NCI-H226 (cell line): ENCODE data around the gene ZNF581.

Experiments
- DNase-seq: peaks from one replicate; pipeline ENCODE4 v3.0.0-alpha.2; 2015

ZNF581 gene

DNA sequence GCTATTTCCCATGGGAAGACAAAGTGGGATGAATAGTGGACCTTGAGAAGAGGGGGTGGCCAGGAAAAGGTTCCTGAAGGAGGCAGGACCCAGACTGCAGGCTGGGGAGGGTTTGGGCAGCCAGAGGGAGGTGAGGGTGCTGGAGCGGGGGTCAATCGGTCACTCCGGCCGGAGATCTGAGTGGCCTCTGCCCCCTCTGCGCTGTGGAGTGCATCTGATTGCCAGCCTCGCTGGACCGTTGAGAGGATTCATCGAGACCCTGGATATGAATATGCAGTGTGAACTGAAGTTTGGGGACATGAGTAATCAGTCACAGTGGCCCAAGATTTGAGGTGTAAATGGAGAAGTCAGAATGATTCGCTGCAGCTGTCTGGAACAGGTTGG, 8.1 kb upstream of the ZNF581 start:
- DNase-seq: no peak

DNA sequence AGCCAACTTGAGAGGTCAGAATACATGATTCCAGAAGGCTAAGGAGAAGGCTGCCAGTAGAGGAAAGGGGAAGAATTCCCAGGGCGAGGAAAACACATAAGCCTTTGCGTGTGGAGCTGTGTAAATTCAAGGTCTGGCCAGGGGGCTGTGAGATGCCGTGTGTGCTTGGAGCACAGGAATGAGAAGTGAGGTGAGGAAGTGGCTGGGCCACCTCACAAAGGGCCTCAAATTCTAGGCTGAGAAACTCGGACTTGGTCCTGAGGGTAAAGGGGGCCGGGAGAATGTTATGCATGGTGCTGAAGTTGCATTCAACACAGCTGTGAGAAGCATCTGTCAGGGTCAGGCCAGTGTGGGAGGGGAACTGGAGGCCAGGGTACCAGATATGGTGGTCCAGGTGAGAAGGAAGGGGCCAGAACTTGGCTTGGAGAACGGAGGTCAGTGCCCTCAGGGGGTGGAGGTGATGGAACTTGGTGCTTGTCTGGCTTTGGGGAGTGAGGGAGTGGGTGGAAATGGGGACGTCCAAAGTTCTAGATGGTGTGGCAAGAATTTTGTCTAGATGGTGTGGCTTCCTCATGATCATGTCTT, 7.5 kb upstream of the ZNF581 start:
- no peak for DNase-seq

DNA sequence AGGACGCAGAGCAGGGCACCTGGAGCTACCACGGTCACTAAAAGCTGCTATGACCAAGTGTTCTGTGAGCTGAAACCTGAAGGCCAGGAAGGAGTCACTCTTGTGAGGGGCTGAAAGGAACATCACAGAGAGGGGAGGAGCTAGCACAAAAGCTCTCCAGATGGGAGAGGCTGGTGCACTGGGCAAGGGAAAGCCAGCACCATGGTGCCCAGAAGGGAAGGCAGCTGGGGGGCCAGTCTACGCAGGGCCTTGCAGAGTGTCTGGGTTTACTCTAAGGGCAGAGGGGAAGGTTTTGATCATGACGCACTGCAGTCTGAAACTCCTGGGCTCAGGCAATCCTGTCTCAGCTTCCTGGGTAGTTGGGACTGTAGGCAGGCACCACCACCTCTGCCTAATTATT, 6.7 kb upstream of the ZNF581 start:
- no peak for DNase-seq

DNA sequence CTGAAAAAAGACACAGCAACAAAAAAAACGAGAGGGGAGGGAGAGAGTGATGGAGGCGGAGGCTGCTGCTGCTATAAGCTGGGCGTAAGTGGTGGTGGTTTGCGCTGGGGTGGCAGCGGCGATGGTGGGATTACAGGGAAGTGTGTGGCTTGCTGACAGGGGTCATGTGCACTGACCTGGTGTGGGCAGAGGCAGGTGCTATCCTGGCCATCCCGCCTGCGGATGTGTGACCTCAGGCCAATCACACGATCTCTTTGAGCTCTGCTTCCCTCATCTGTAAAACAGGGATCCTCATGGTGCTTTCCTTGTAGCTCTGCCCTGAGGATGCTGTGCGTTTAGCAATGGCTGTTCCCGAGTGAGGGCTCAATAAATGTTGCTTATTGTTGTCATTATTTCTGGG, 5.9 kb upstream of the ZNF581 start:
- DNase-seq: no peak

DNA sequence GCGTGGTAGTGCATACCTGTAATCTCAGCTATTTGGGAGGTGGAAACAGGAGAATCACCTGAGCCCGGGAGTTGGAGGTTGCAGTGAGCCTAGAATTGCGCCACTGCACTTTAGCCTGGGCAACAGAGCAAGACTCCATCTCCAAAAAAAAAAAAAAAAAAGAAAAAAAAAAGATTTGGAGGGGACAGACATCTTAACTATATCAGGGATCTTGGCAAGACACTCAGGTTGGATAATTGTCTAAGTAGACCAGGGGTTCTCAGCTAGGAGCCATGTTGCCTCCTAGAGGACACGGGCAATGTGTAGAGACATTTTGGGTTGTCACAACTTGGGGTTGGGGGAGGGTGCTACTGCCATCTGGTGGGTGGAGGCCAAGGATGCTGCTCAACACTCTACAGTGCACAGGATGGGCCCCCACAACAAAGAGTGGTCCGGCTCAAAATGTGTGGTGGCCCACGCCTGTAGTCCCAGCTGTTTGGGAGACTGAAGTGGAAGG, 4.5 kb upstream of the ZNF581 start:
- no peak for DNase-seq

DNA sequence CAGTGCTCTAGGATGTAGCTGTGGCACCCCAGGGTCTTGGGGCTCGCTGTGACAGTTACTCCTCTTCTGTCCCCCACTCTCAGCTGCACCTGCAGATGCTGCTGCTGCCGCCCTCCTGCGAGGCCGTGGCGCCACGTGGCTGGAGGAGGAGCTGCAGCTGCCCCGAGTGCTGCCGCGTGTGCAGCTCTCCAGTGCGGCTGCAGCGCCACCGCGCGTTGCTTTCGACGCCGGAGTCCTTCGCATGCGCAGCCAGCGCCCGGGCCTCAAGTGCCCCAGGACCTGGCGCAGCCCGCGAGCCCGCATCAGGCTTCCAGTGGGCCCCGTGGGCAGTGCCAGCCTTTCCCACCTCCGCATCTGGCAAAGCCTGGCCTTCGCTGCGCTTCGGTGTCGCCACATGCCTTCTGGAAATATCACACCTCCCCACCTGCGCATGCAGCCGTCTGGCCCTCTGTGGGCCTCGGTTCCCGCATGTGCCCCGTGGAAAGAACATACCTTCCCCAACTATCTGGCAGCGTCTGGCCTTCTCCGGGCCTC, 3.3 kb upstream of the ZNF581 start:
- peak; percentile 54 for DNase-seq

DNA sequence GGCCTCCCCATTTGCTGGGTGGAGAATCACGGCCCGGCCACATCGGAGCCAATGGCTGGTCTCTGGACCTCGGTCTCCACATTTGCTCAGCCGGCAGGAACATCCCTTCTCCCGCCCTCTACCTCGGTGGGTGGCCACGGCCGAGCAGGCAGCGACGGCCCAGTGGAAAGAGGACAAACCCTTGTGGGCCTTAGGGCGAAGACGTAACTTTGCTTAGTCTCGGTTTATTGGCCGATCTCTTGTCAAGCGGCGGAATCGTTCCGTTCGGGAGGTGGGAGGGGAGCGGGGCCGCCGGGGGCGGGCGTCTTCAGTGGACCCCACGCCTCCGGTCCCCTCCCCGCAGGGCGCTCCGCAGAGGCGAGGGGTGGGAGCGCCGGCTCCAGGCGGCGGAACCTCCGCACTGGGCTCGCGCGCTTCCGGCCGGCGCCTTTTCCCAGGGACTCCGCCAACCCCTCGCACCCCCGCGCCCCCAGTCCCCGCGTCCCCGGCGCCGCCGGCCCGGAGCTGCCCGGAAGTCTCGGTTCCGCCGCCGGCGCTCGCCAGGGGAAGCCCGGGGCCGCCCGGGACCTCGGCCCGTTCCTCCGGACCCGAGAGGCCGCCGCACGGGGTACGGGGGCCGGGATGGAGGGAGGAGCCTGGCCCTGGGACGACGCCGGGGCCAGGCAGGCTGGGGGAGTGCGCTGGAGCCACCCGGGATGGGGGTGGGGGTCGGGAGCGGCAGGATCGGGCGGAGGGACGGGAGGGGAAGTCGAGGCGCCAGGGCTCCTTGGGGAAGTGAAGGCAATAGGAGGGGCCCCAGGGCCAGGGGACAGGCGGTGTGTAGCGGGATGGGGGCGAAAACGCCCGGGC, 2.6 kb upstream of the ZNF581 start, which contains the start of gene ZNF580:
ZNF580 (plus strand) TSS at position 426 of the 849 bp plus-strand sequence. CDS start 1,507 bp downstream, outside the sequence.
- DNase-seq: peak; percentile 80

DNA sequence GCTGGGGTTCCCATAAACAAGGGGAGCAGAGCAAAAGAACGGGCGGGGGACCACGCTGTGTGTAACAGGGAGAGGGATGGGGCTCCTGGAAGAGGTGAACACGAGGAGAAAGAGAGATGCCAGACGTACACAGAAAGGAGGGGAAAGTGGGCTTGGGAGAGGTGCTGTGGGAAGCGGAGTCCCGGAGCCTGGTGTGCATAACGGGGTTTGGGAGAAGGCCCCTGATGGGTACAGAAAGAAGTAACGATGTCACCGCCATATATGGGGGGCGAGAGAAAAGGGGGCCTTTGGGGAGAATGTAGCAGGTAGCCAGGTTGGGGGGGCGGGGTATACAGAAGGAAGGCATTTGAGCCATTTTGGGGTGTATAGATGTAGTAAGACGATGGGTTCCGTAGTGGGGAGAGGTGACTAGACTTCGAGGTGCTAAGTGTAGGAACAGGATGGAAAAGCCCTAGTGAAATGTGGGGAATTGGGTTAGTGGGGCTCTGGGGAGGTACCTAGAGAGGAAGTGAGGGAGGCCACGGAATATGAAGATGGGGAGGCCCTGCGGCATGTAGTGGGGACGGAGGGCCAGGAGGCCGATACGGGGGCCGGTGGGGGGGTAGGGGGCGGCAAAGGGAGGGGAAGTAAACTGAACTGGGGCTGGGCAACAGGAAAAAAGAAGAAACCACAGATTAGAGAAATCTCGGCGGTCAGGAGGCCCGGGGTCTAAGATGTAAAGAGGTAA, 1.9 kb upstream of the ZNF581 start:
- peak; percentile 43 for DNase-seq

DNA sequence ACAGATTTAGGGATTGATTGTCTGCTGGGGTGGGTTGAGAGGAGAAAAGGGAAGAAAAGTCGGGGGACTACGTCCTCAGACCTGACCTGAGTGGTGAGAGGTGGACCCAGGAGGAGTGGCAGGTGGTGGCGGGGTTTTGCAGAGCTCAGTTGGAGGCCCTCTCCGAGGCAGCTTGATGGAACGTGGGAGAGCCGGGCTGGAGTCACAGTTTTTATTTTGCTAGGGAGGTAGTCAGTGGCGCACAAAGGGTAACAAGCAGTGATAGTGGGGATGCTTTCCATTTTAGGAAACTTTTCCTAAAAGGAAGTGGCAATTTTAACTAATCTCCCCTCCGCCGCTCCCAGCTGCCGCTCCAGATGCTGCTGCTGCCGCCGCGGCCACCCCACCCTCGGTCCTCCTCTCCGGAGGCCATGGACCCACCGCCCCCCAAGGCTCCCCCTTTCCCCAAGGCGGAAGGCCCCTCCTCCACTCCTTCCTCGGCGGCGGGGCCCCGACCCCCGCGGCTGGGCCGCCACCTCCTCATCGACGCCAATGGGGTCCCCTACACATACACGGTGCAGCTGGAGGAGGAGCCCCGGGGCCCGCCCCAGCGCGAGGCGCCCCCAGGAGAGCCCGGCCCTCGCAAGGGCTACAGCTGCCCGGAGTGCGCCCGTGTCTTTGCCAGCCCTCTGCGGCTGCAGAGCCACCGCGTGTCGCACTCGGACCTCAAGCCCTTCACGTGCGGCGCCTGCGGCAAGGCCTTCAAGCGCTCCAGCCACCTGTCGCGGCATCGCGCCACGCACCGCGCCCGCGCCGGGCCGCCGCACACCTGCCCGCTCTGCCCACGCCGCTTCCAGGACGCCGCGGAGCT, 1.1 kb upstream of the ZNF581 start:
- no peak for DNase-seq

DNA sequence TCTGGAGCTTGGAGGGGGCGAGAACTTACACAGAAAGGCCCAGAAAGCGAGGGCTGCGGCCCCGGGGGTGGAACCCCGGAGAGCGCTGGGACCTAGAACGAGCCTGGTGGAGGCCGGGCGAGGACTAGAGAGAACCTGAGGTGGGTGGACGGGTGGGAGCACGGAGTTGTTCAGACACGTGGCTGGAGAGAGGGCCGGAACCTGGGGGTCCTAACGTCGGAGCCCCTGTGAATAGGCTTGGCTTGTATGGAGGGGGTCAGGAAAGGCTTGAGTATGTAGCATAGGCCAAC, 383 bp downstream of the ZNF581 start:
- no peak for DNase-seq

DNA sequence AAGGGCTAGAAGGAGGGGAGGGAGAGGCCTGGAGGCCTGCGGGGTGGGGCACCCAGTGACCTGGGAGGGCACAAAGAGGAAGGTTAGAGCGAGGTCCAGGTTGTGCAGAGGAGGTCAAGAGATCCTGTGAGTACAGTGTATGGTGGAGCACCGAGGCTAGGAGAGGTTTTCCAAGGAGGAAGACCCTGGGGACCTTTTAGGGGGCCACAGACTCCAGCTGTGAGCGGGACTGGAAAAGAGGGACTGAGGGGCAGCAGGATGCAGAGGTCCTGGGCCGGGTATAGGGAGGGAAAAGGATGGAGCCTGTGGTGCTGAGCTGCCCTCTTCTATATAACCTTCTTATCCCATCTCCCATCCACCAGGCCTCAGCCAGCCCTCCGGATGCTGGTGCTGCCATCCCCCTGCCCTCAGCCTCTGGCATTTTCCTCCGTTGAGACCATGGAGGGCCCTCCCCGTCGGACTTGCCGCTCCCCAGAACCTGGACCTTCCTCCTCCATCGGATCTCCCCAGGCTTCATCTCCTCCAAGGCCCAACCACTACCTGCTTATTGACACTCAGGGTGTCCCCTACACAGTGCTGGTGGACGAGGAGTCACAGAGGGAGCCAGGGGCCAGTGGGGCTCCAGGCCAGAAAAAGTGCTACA, 863 bp downstream of the ZNF581 start:
- DNase-seq: no peak

DNA sequence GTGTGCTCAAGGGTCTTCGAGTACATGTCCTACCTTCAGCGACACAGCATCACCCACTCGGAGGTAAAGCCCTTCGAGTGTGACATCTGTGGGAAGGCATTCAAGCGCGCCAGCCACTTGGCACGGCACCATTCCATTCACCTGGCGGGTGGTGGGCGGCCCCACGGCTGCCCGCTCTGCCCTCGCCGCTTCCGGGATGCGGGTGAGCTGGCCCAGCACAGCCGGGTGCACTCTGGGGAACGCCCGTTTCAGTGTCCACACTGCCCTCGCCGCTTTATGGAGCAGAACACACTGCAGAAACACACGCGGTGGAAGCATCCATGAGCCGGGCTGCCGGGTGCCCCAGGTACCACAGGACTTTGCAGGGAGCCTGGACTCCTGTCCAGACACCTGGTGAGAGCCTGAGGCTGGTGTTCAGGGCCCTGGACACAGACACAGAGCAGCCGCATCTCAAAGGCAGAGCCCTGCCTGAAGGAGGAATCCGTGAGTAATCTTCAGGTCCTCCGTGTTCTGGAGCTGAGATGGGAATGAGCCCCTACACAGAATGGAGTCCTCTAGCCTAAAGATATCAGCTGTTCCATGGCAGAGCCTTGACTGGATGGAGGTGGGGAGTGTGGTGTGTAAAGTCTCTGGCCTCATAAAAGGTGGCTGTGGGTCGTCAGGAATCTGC, 1.5 kb downstream of the ZNF581 start:
- no peak for DNase-seq

DNA sequence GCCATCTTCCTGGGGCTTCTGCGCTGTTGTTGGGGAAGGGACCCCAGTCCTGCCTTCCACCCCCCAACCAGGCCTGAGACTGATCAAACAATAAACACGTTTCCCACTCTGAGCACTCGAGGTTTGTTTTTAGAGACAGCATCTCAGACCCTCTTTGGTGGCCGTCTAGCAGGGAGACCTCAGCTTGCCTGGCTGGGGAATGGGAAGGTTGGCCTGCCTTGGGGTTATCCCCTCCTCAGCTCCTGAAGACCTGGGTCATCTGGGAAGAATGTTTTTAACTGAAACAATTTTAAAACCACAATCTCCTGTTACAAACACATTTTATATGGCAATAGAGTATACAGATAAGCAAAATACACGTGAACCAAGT, 2.0 kb downstream of the ZNF581 start:
- no peak for DNase-seq

DNA sequence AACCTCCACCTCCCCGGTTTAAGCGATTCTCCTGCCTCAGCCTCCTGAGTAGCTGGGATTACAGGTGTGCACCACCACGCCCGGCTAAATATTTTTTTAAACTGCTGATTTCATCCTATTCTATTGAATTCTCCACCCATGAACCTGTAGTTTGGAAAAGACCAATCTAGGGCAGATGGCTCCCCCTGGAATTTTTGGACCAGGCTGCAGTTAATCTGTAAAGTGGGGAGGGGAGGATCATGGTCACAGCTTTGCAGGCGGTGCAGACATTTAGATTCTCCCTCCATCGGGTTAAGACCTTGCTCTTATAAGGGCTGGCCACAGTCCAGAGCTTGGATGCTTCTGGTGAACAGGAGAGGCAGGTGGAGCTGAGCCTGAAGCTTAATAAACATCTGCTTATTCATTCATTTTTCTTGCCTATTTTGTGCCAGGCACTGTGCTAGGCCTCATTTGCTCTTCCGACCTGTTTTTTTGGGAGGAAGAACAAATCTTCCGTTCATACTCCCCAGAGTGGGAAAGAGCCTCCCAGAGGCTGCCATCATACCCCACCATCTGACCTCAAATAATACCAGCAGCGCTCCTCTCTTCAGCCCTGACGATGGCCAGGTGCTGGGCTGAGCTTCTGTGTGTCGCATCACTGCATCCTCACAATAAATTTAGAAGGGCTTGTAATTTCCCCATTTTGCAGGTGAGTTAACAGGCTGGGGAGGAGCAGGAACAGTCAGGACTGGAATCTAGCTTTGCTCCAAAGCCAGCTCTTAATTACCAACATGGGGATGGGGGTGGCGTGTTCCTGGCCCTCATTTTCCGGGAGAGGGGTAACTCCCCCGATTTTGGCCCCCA, 3.7 kb downstream of the ZNF581 start:
- DNase-seq: no peak

DNA sequence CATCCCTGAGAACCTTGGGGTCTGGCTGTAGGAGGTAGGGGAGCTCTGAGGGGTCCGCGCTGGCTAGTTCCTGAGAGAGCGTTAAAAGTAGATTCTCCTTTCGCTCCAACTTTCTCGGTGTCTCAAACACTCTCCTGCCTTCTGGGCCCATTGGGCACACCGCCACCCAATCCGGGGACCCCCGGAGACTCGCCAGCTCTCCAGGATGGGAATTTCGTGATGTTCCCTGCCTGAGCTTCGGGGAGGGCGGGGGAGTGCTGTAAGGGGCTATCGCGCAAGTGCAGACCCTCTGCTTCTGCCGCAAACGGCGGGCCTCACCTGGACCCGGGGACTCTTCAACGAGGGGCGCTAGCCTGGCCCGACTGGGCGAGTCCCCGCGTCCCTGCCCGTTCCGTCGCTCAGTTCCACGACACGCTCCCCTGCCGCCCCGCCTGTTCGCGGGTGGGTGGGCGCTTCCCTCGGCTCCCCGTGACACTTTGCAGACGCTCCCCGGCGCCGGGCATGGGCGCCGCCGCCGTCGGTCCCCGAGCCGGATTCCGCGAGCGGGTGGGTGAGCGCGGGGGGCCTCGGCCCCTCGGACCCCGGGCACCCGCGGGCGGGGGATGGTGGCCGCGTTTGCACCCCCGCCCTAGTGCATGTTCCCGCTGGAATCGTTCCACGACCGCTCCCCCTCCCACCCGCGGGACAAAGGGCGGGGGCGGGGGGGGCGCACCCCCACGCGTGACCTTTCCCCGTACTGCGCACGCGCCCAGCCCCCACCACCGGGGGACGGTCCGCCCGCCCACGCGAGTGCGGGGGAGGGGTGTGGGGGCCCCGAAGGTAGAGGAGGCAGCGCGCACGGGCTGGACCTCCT, 4.5 kb downstream of the ZNF581 start, which contains the start of gene CCDC106:
CCDC106 (plus strand) TSS at position 481 of the 853 bp plus-strand sequence. CDS start 835 bp downstream, outside the sequence.
- peak; percentile 36 for DNase-seq

DNA sequence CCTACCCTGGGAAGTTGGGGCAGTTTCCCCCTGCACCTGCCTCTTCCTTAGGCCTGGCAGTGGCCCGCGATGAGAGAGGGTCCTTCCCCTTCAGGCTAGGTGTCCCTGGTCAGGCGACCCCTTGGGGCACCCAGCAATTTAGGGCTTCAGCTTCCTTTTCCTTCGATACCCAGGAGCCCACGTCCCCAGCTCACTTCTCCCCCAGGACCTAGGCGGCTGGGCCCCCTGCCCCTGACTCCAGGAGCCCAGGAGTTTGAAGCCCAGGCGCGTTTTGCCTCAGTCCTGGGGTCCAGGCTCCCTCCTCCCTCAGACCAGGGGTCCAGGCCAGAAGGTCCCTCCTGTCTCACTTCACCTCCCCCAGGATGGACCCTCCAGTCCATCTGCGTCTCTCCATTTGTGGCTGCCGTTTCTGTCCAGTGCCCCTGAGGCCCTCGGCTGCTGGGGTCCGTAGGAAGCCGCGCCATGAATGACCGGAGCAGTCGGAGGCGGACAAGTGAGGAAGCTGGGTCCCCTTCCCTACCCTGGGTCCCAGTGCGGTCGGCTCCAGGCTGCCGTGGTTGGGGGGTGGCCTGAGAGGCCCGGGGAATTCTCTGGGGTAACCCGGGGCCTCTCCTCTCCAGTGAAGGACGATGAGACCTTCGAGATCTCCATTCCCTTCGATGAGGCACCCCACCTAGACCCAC, 5.3 kb downstream of the ZNF581 start:
- DNase-seq: no peak

DNA sequence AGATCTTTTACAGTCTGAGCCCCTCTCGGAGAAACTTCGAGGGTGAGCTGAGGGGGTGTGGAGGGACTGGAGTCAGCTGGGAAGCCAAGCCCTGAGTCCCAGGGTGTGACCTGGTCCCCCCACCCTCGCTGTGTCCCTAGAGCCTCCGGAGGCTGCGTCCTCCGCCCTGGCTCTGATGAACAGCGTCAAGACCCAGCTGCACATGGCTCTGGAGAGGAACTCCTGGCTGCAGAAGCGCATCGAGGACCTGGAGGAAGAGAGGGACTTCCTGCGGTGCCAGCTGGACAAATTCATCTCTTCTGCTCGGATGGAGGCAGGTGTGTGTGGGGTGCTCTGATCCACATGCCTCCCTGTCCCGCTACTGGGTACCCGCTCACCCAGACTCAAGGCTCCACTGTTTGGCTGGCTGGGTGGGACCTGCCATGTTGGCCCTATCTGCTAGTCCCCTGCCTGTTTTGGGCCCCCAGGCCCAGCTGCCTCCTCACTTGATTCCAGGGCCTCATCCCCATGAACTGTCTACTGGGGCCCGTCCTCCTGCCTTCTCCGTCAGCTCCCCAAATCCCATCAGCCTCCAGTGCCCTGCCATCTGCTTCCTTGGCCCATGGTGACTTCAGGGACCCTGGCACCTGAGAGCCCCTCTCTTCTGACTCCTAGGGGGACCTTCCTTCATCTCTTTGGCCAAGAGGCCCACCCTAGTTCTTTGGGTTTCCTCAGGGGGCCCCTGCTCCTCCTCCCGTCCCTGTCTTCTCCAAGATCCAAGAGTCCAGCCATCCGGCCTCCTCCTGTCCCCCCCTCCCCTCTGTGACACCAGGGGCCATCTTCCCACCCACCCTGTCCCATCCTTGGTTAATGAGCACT, 6.0 kb downstream of the ZNF581 start:
- no peak for DNase-seq

DNA sequence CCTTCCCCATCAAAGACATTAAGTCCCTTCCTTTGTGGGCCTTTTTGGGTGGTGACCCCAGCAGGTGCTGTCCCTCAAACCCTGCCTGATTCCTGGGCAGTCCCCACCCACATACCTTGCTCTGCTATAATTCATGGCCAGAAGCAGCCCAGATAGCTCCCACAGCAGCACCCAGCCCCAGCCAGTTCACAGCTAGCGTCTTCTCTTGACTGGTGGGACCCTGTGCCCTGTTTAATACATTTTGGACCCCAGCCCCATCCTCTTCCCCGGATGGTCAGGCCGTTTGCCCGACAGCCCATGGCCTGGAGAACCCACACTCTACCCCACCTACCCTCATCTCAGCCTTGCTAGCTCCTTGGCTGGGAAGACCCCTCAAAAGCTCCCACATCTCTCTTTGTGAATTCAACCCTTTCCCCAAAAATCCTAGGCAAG, 6.7 kb downstream of the ZNF581 start:
- DNase-seq: no peak
